BE2C (cell line): Measurements from ENCODE around the gene SEZ6.

ENCODE experiments used
- DNase-seq: peaks from one replicate; pipeline ENCODE4 v3.0.0-alpha.2; 2020
- H3K27me3 ChIP-seq: fragments of 250-450 bp; sonication (Bioruptor Pico); 2 replicates; pipeline ENCODE4 v1.5.1; 2020; ENCODE audit warnings: mild to moderate bottlenecking
- H3K36me3 ChIP-seq: fragments of 250-450 bp; sonication (Bioruptor Pico); 2 replicates; pipeline ENCODE4 v1.5.1; 2020; ENCODE audit warnings: mild to moderate bottlenecking
- H3K4me1 ChIP-seq: fragments of 250-450 bp; sonication (Bioruptor Pico); 2 replicates; pipeline ENCODE4 v1.5.1; 2020
- H3K4me3 ChIP-seq: 2 replicates; pipeline ENCODE4 v1.5.1; 2011; ENCODE audit warnings: low read depth, low read length
- H3K9me3 ChIP-seq: fragments of 250-450 bp; sonication (Bioruptor Pico); 2 replicates; pipeline ENCODE4 v1.5.1; 2020
- CTCF ChIP-seq: IDR thresholded peaks from 2 replicates; pipeline ENCODE4 v1.5.1; 2012; ENCODE audit warnings: mild to moderate bottlenecking, low read depth, low read length

SEZ6 gene

DNA sequence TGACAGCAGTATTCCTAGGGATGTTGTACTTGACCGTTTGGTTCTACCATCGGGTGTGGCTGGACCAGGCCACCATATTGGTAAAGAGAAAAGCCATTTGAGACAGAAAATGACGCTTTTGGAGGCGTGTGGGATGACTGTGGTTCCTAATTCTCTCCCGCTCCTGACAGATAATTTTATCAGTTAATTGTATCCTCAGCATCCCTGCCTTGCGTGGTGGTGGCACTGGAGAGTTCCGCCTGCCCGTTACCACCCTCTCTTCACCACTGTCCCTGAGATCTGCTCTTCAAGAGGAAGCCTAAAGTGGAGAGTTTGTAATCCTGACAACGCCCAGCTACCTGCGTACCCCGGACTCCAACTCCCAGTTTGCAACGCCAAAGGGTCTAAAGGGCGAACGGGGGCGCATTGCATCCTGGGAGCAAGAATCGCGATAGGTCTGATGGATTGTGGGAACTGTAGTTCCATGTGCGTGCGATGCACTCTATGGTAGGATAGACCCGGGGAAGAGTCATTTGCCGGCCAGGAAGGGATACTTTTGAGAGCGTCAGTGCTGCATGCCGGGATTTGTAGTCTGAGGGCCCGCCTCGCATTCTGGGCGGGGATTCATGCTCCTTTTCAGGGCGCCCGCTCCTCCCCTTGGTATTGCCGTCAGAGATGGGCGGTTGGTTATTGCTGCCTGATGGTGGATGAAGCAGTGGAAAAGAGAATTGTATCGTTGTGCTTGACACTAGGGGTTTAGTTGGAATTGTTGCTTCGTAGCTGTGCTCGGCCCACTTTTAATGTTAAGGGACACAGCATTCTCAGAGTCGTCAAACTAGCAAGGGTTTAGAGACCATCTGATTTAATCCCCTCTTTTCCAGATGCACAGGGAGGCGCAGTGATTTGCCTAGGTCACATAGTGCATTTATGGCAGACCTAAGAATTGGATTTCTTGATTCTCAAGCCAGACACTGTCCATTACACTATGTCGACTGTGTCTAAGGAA is 53.5 kb downstream of the SEZ6 start:
- H3K27me3 ChIP-seq = no peaks in the 10 kb centered on the region
- peaks cover 5% of the 10 kb centered on the region for H3K4me1 ChIP-seq
- TF ChIP-seq CTCF = no peak
- peak overlapping the region; percentile 73 for H3K4me3 ChIP-seq
- H3K36me3 ChIP-seq = no peaks in the 10 kb centered on the region
- H3K9me3 ChIP-seq = no peaks in the 10 kb centered on the region
- peak; percentile 90 for DNase-seq

GRCh38 chr17:28951428-28951990 is 54.3 kb downstream of the SEZ6 start, which contains the start of gene PHF12:
PHF12 (minus strand) TSS chr17:28951518; CDS start chr17:28950960, 558 bp downstream.
- Histone ChIP-seq H3K9me3 (no peaks in the 10 kb centered on the region), H3K4me1 (peaks cover 5% of the 10 kb centered on the region), H3K4me3 (peak within 1 kb of the TSS; percentile 81), H3K36me3 (no peaks in the 10 kb centered on the region), H3K27me3 (no peaks in the 10 kb centered on the region)
- no peak for TF ChIP-seq CTCF
- peak; percentile 96 for DNase-seq

- DNase-seq = no peak
- H3K27me3 ChIP-seq = no peaks in the 10 kb centered on the region
- no peaks in the 10 kb centered on the region for H3K9me3 ChIP-seq
- no peaks in the 10 kb centered on the region for H3K36me3 ChIP-seq
- no peak for TF ChIP-seq CTCF
- H3K4me1 ChIP-seq = peaks cover 5% of the 10 kb centered on the region
- H3K4me3 ChIP-seq = peak overlapping the region; percentile 81
Measured at GRCh38 chr17:28950752-28951427, 54.9 kb downstream of the SEZ6 start.

DNA sequence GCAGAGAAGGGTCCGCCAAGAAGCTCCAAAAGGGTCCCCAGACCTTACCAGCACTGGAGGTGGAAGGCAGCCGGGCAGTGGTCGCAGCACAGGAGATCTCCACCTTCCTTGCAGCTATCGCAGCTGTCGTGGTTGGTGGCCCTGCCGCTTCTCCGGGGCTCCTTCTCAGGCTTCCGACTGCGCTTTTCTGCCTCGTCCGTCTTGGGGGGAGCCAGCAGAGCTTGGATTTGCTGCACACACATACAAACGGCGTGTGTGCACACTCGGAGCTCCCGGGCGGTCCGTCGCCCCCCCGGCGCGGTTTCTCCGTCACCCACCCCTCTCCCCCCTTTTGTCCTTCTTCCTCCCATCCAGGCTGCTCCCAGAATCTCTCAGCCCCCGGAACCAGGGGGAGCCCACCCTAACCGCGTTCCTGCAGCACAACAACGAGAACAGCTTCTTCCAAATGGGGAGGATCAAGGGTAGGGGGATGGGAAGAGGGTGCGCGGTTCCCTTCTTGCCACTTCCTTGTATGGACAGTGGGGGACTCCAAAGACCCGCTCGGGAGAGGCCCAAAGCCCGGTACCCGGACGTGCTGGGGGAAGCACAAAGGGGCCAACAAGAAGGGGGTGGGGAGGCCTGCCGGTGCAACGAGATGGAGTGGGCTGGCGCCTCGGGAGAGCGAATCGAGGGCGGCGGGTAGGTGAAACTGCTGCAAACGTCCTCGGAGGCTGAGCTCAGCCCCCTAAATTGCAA is 55.6 kb downstream of the SEZ6 start:
- Histone ChIP-seq H3K36me3 (no peaks in the 10 kb centered on the region), H3K9me3 (no peaks in the 10 kb centered on the region), H3K4me1 (peaks cover 5% of the 10 kb centered on the region), H3K4me3 (peak overlapping the region; percentile 81), H3K27me3 (no peaks in the 10 kb centered on the region)
- peak; percentile 44 for DNase-seq
- no peak for TF ChIP-seq CTCF

DNA sequence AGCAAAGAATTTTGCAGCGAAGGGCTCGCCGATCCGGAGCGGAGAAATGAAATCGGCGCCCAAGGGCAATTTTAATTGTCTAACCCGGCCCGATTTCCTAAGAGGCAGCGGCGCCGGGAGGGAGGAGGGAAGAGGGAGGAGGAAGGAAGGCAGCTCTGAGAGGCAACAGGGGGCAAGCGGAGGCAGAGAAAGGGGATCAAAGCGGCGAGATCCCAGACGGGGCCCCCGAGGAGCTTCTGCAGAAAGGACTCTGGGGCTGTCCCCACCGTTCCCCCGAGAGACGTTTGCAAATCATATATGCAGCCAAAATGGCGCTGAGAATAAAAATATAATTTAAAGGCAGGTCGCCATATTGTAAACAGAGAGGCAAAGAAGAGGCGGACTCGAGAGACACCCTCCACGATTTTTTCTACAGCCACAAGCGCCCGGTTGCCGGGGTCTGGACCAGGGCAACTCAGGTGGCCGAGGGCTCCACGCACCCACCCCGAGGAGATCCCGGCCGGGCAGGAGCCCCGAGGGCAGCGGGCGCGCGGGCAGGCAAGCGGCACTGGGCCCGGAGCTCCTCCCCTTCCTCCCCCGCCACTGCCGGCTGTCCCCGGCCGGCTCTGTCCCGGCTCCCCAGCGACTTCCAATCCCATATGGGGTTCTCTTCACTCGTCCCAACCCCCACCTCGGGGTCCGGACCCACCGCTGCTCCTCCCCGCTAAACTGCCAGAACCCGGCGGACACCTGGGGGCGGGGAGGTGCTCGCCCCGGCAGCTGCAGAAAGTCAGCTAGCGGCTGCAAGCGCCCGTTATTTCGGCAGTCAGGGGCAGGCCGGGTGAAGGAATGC is 56.4 kb downstream of the SEZ6 start:
- peak; percentile 49 for DNase-seq
- Histone ChIP-seq H3K4me1 (peaks cover 5% of the 10 kb centered on the region), H3K9me3 (no peaks in the 10 kb centered on the region), H3K27me3 (no peaks in the 10 kb centered on the region), H3K4me3 (peak overlapping the region; percentile 81), H3K36me3 (no peaks in the 10 kb centered on the region)
- no peak for TF ChIP-seq CTCF
